Right atrium auricular region (tissue), 2 donors: ENCODE data around the gene CYP17A1. TPM values are rescaled to one million over a fixed set of nuclear protein-coding genes. Genes with fewer than 3 reads are reported as not detected.

Experiments used
- DNase-seq: peaks from one replicate; pipeline ENCODE4 v3.0.0-alpha.2; 2019; ENCODE audit warnings: low spot score
- H3K27ac ChIP-seq, 2 donors: fragments of 200-600 bp; sonication (generic); 1 replicate in 1 of 2; 2 replicates in 1 of 2; pipeline ENCODE4 v1.5.1; 2016 to 2019
- H3K27me3 ChIP-seq, 2 donors: fragments of 200-600 bp; sonication (generic); one replicate each; pipeline versions ENCODE4 v1.5.1 to v1.6.0; 2017 to 2019
- H3K36me3 ChIP-seq: fragments of 200-600 bp; sonication (generic); one replicate; pipeline ENCODE4 v1.5.1; 2016
- H3K4me1 ChIP-seq, 2 donors: fragments of 200-600 bp; sonication (generic); one replicate each; pipeline versions ENCODE4 v1.5.1 to v1.6.0; 2017 to 2019
- H3K4me3 ChIP-seq, 2 donors: fragments of 200-600 bp; sonication (generic); 1 replicate in 1 of 2; 2 replicates in 1 of 2; pipeline ENCODE4 v1.5.1; 2017 to 2019; ENCODE audit warnings: mild to moderate bottlenecking in 1 of 2, moderate library complexity in 1 of 2
- H3K9me3 ChIP-seq, 2 donors: fragments of 200-600 bp; sonication (generic); one replicate each; pipeline ENCODE4 v1.5.1; 2019
- CTCF ChIP-seq, 2 donors: fragments of 200-600 bp; sonication (generic); IDR thresholded peaks; one replicate each; pipeline ENCODE4 v1.5.1; 2019; ENCODE audit warnings: antibody characterized with exemption in 2 of 2
- total RNA-seq, 2 donors: library from RNA; depleted of rRNA; stranded (reverse); fragments of >200 nt; gene quantifications; one replicate each; pipeline ENCODE4 v1.1.0, GENCODE V29; 2016

CYP17A1 gene
- total RNA-seq, 2 donors from 2014 or later, result 0.47 TPM; not detected in 1

DNA sequence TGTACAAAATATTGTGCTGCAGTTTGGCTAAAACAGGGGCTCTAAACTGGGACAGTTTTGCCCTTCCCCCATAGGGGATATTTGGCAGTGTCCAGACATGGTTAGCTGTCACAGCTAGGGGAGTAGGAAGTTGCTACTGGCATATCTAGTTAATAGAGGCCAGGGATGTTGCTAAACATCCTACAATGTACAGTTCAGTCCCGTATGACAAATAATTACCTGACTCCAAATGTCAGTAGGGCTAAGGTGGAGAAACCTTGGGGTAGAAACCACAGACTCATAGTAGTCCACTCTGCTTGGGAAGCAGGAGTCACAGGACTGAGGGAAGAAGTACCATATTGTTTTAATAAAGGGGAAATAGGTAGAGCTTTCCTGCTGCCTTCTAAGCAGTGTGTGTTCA lies 53.6 kb downstream of the CYP17A1 start:
- Histone ChIP-seq H3K4me3 (peak overlapping the region in 1 of 2 donors; percentile 25), H3K4me1 (peaks cover 0 to 94% of the 10 kb centered on the region in 2 donors), H3K27ac (peak overlapping the region; percentile 89 to 99), H3K9me3 (no peaks in the 10 kb centered on the region), H3K36me3 (no peaks in the 10 kb centered on the region), H3K27me3 (no peaks in the 10 kb centered on the region)
- no peak for TF ChIP-seq CTCF (IDR thresholded peaks at IDR 0.05)
- no peak for DNase-seq

DNA sequence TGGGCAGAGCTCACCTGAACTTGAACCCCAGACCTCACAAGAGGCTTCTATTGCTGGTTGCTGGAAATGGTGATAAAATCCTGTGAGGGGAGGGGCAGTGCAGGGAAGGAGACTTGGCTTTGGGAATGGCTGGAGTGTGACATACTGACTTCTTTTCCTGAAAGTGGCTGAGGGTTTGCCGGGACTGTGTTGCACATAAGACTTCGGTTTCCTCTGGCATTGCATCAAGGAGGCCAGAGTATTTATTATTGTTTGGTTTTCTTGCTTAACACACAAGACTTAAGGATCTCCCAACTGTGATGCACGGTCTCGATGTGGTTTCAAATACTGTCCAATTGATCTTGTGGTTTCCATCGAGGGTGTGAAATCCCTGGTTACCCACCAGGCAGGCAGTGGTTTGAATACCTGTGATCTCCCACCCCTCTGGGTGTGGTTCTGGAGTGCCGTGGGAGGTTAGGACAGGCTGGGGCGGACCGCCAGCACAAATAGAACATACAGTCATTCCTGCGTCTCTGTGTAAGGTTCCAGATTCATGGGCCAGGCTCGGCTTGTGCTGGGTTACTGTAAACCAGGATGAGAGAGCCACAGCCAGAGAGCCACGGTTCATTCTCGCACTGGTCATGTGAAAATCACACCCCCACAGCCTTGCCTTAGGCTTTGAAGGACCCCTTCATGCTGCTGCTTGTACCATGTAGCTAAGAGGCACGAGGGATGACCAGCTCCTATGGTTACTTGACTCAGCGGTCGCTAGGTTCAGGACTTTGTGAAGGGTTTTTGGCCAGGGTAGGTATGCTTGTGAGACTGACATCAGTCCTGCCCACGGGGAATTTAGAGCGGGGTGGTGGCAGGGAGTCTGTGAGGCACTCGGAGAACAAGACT lies 54.3 kb downstream of the CYP17A1 start:
- Histone ChIP-seq H3K36me3 (no peaks in the 10 kb centered on the region), H3K27ac (peak overlapping the region; percentile 89 to 99), H3K27me3 (no peaks in the 10 kb centered on the region), H3K9me3 (no peaks in the 10 kb centered on the region), H3K4me1 (peaks cover 0 to 95% of the 10 kb centered on the region in 2 donors), H3K4me3 (peak overlapping the region; percentile 5 to 25)
- TF ChIP-seq CTCF (IDR thresholded peaks at IDR 0.05), result no peak
- DNase-seq, result peak; percentile 92

GRCh38 chr10:102781921-102782557 lies 55.2 kb downstream of the CYP17A1 start:
- DNase-seq, result no peak
- TF ChIP-seq CTCF (IDR thresholded peaks at IDR 0.05), result no peak
- Histone ChIP-seq H3K27ac (peak overlapping the region; percentile 89 to 99), H3K36me3 (no peaks in the 10 kb centered on the region), H3K27me3 (no peaks in the 10 kb centered on the region), H3K4me1 (peaks cover 0 to 98% of the 10 kb centered on the region in 2 donors), H3K4me3 (peak overlapping the region; percentile 5 to 25), H3K9me3 (no peaks in the 10 kb centered on the region)

DNA sequence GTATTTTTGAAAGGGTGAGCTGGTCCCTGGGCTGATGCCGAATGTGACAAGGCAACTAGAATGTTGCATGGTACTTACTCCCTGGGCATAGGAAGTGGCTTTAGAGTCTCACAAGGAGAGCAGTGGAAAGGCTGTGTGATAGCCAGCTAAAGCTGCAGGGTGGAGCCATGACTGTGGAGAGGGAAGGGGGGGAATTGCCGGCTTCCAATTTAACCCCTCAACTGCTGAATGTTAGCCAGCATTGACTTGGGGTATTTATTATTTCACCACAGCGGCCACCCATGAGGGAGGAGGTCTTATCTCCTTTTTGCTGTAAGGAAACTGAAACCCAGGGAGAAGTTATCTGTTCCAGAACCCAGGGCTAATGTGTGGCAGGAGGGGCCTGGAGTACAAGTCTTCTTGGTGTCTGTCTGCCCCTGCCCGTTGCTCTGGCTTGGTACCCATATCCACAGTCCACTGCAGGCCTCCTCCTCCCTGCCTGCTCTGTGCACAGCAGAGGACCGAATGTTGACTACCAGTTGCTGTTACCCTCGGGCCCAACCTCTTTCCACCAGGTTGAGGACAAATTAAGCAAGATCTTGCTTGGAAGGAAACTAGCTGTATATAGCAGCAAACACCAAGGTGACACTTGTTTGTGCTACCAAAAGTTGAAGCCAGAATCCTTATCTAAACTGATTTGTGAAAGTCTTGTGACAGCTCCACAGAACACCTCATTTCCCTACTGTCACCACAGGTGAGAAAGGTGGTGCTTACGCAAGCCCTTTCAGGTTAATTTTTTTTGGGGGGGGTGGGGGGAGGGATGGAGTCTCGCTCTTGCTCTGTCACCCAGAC lies 55.9 kb downstream of the CYP17A1 start:
- H3K27me3 ChIP-seq, result no peaks in the 10 kb centered on the region
- peak overlapping the region in 1 of 2 donors; percentile 1 for H3K4me3 ChIP-seq
- H3K4me1 ChIP-seq, result peaks cover 0 to 98% of the 10 kb centered on the region in 2 donors
- TF ChIP-seq CTCF (IDR thresholded peaks at IDR 0.05), result no peak
- no peaks in the 10 kb centered on the region for H3K36me3 ChIP-seq
- peak overlapping the region; percentile 89 to 99 for H3K27ac ChIP-seq
- no peaks in the 10 kb centered on the region for H3K9me3 ChIP-seq
- DNase-seq, result no peak

Other genes with a start within 250 kb of the CYP17A1 start
- gene TRIM8, start 192.9 kb downstream of the CYP17A1 start, total RNA-seq, result 100 to 1,000 TPM; 106 to 125 TPM
- gene ARL3, start 123.0 kb downstream of the CYP17A1 start, total RNA-seq, result 1 to 10 TPM; 5.7 to 6.4 TPM
- 1 to 10 TPM in 1 of 2 donors, under 1 TPM in 1; 0.59 to 2.7 TPM for gene SFXN2, start 122.8 kb downstream of the CYP17A1 start, total RNA-seq
- gene WBP1L, start 93.5 kb downstream of the CYP17A1 start, total RNA-seq, result 10 to 100 TPM; 46.1 to 94.4 TPM
- 10 to 100 TPM; 22.5 to 25.3 TPM for gene BORCS7, start 16.8 kb upstream of the CYP17A1 start, total RNA-seq
- 10 to 100 TPM; 11.7 to 17.3 TPM for gene AS3MT, start 32.1 kb upstream of the CYP17A1 start, total RNA-seq
- 1 to 10 TPM; 3.3 to 4.1 TPM for gene CNNM2, start 80.9 kb upstream of the CYP17A1 start, total RNA-seq